ENCODE results near the gene S100A6. TPM values are rescaled to one million over a fixed set of nuclear protein-coding genes. Genes with fewer than 3 reads are reported as not detected.
A peak's percentile ranks its signal among the peaks of the same experiment; 100 is the strongest.
"Not testable (repeated sequence)": the region's sequence is repeated elsewhere in the genome, so short reads cannot be mapped to it uniquely, and the experiment has no call there.

Gene S100A6
- 336 TPM for total RNA-seq
- long read RNA-seq, transcript S100A6-205 (3 exons, 673 nt): minor isoform, 5 of 197 reads
- long read RNA-seq, transcript S100A6-201 (3 exons, 665 nt): major isoform, 178 of 197 reads
- long read RNA-seq, partial matches to known transcripts: 2 of 197 reads
- long read RNA-seq, other reads (novel, unspliced or antisense): 11 of 197 reads

- DNase-seq: peak; percentile 68
- Histone ChIP-seq H3K27me3 (ENCODE audit: low read depth) (no peaks in the 10 kb centered on the region), H3K27ac (replicated peaks) (peak within 1 kb of the TSS; percentile 98), H3K36me3 (no peaks in the 10 kb centered on the region), H3K9me3 (replicated peaks) (no peaks in the 10 kb centered on the region), H3K4me3 (peak within 1 kb of the TSS; percentile 93), H3K4me1 (peaks cover 50% of the 10 kb centered on the region)
- intact Hi-C loops (cut with micrococcal nuclease): no loop called here
- peak; percentile 20 for TF ChIP-seq CTCF (IDR thresholded peaks at IDR 0.05; ENCODE audit: borderline replicate concordance)
Measured at GRCh38 chr1:153535242-153536011, at the start of gene S100A6. Gene S100A6, minus strand, starts transcription at chr1:153535991. Its CDS starts 652 bp downstream, at chr1:153535339.

DNA sequence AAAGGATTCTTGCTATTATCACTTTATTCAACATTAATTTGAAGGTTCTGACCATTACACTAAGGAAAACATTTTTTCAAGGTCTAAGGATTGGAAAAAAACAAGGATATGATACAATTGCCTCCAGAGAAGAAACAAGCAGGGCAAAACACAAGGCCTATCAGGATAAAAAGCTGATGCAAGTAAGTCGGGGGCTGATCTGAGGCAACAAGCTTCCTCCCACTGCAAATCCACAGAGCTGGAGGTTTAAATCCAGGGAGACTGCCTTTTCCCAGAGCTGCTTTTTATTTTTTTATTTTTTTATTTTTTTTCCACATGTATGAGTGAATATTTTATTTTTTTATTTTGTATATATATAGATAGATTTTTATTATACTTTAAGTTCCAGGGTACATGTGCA lies 49.2 kb upstream of the S100A6 start:
- TF ChIP-seq CTCF (IDR thresholded peaks at IDR 0.05; ENCODE audit: borderline replicate concordance): no peak
- H3K27ac ChIP-seq (replicated peaks): no peak overlapping the region
- no peak for DNase-seq
- H3K9me3 ChIP-seq (replicated peaks): no peaks in the 10 kb centered on the region
- H3K27me3 ChIP-seq (ENCODE audit: low read depth): no peaks in the 10 kb centered on the region
- H3K4me3 ChIP-seq: no peak overlapping the region
- intact Hi-C loops (cut with micrococcal nuclease): no loop called here
- no peaks in the 10 kb centered on the region for H3K36me3 ChIP-seq
- peaks cover 9% of the 10 kb centered on the region for H3K4me1 ChIP-seq

GRCh38 chr1:153583976-153584375 lies 48.2 kb upstream of the S100A6 start:
- no peak for DNase-seq
- Histone ChIP-seq H3K27ac (replicated peaks) (no peak overlapping the region), H3K9me3 (replicated peaks) (no peaks in the 10 kb centered on the region), H3K27me3 (ENCODE audit: low read depth) (no peaks in the 10 kb centered on the region), H3K4me3 (no peak overlapping the region), H3K36me3 (no peaks in the 10 kb centered on the region), H3K4me1 (peaks cover 9% of the 10 kb centered on the region)
- intact Hi-C loops (cut with micrococcal nuclease): no loop called here
- no peak for TF ChIP-seq CTCF (IDR thresholded peaks at IDR 0.05; ENCODE audit: borderline replicate concordance)

DNA sequence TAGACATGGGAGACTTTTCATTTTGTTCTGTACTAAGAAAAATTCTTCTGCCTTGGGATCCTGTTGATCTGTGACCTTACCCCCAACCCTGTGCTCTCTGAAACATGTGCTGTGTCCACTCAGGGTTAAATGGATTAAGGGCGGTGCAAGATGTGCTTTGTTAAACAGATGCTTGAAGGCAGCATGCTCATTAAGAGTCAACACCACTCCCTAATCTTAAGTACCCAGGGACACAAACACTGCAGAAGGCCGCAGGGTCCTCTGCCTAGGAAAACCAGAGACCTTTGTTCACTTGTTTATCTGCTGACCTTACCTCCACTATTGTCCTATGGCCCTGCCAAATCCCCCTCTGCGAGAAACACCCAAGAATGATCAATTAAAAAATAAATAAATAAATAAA lies 47.7 kb upstream of the S100A6 start:
- H3K9me3 ChIP-seq (replicated peaks); intact Hi-C loops (cut with micrococcal nuclease); H3K27ac ChIP-seq (replicated peaks); H3K4me3 ChIP-seq; H3K36me3 ChIP-seq; H3K4me1 ChIP-seq; H3K27me3 ChIP-seq (ENCODE audit: low read depth); DNase-seq: not testable (repeated sequence)

GRCh38 chr1:153582836-153583235 lies 47.0 kb upstream of the S100A6 start:
- DNase-seq; H3K27ac ChIP-seq (replicated peaks); intact Hi-C loops (cut with micrococcal nuclease); H3K4me1 ChIP-seq; H3K9me3 ChIP-seq (replicated peaks); H3K4me3 ChIP-seq; H3K27me3 ChIP-seq (ENCODE audit: low read depth); H3K36me3 ChIP-seq: not testable (repeated sequence)

DNA sequence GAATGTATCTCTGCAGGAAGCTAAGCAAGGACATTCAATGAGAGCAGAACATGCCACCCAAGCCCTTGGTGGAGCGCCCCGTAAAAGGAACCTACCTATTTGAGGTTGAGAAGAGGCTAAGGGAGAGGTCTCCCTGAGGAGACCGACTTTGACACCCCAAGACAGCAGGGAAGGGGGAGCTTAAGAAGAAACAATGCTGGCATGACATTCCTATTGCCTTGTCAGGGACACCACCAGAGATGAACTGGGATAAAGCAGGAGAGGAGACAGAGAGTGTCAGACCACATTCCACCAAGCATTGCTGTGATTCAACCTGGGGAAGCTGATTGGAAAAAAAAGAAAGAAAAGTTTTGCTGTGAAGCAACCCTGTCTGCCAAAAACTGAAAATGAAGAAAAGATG lies 43.1 kb upstream of the S100A6 start:
- no peak overlapping the region for H3K4me3 ChIP-seq
- no peaks in the 10 kb centered on the region for H3K9me3 ChIP-seq (replicated peaks)
- H3K4me1 ChIP-seq: no peaks in the 10 kb centered on the region
- intact Hi-C loops (cut with micrococcal nuclease): no loop called here
- H3K27ac ChIP-seq (replicated peaks): no peak overlapping the region
- TF ChIP-seq CTCF (IDR thresholded peaks at IDR 0.05; ENCODE audit: borderline replicate concordance): no peak
- DNase-seq: no peak
- H3K36me3 ChIP-seq: no peaks in the 10 kb centered on the region
- no peaks in the 10 kb centered on the region for H3K27me3 ChIP-seq (ENCODE audit: low read depth)
